T-helper 2 cell (primary cell): Measurements from ENCODE around the gene TNFRSF8.
A peak's percentile ranks its signal among the peaks of the same experiment; 100 is the strongest.
"Not testable (repeated sequence)": the region's sequence is repeated elsewhere in the genome, so short reads cannot be mapped to it uniquely, and the experiment has no call there.

Experiments
- DNase-seq, 5 experiments: peaks; one replicate each; pipeline versions ENCODE4 v3.0.0 to v3.0.0-alpha.2; 2012 to 2022
- total RNA-seq, 2 donors: gene quantifications; one replicate each; lab custom pipeline; 2026; lab: John Stamatoyannopoulos, UW

TNFRSF8 gene
- total RNA-seq = 1.1 to 1.6 reads per million in 2 donors

DNA sequence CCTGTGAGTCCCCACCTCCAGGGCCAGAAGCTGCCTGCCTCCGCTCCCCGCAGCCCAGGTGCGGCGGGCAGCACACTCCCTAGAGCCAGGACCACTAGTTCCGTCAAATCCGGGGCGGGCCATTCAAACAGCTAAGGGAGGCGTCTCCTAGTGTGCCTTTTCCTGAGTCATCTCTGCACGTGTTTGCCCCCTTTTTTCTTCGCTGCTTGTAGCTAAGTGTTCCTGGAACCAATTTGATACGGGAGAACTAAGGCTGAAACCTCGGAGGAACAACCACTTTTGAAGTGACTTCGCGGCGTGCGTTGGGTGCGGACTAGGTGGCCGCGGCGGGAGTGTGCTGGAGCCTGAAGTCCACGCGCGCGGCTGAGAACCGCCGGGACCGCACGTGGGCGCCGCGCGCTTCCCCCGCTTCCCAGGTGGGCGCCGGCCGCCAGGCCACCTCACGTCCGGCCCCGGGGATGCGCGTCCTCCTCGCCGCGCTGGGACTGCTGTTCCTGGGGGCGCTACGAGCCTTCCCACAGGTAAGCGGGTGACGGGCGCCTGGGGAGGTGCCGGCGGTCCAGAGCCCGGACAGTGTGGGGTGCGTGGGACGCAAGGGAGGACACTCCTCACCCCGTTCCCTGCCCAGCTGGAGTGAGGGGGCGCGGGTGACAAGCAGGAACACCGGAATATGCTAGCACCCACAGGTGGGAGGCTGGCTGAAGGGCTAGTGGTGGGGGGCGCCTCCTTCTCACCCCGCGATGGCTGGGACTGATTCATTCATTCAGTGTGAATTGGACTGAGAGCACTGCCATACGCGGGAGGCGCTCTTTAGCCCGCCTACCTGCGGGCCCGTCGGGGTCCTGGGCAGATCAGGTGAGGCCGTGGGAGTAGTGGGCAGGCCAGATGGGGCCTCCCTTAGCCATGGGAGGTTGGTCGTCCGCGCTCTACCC, at the start of gene TNFRSF8:
TNFRSF8 (plus strand) TSS at position 163 of the 932 bp plus-strand sequence; CDS start at position 459, 296 bp downstream.
- peak in 2 of 5 experiments; percentile 15 to 59 for DNase-seq

DNA sequence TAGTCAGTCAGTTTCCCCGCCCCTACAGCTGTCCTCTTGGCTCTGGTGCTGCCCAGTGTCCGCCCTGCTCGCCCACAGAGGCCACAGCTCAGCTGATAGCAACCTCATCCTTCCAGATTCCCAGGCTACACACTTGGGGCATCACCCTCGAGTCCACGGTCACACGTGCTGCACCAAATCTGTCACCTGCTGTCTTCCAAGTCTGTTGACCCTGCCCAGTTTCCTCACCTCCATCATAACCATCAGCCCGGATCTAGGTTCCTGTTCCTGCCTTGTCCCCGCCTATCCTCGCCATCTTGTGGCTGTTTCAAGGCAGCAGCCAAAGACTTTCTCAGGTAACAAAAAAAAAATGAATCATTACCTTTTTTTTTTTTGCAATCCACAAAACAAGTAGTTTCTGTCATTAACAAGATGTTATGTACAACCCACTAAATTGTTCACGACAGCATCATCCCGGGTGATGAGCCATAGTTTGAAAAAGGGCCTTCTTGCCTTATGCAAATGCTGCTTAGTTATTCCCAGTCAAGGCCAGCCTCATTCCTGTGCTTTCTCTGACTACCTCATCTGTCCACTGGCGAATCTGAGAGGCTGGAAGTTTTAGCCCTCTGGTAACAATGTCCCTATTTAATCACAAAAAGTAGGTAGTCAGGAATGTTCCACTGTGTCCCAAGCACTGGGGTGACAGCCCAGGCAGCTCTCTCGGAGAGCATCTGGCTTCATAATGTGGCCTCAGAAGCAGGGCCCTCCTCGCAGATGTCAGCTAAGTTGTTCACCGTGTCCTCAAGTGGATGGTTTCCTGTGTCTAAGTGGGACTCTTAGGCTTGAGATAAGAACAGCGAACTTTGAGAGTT, 48.7 kb upstream of the TNFRSF8 start:
- peak in 1 of 5 experiments; percentile 67 for DNase-seq

DNA sequence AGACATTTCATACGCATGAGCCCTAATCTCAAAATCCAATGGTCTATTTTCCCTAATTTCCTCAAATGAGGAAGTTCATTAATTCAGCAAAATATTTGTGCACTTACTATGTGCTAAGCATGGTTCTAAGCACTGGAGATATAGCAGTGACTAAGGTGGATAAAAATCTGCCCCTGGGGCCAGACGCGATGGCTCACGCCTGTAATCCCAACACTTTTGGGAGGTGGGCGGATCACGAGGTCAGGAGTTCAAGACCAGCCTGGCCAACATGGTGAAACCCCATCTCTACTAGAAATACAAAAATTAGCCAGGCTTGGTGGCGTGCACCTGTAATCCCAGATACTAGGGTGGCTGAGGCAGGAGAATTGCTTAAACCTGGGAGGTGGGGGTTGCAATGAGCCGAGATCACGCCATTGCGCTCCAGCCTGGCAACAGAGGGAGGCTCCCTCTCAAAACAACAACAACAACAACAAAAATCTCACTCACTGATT, 48.1 kb upstream of the TNFRSF8 start:
- DNase-seq = no peak

DNA sequence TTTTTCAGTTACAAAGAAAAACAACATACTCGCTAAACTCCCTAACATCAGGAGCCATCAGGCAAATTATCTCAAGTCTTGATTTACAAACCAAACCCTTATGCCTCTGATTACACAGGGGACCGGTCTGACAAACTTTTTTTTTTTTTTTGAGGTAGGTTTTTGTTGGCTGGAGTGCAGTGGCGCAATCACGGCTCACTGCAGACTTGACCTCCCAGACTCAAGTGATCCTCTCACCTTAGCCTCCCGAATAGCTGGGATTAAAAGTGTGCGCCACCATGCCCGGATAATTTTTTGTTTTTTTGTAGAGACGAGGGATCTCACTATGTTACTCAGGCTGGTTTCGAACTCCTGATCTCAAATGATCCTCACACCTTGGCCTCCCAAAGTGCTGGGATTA, 47.6 kb upstream of the TNFRSF8 start:
- no peak for DNase-seq

DNA sequence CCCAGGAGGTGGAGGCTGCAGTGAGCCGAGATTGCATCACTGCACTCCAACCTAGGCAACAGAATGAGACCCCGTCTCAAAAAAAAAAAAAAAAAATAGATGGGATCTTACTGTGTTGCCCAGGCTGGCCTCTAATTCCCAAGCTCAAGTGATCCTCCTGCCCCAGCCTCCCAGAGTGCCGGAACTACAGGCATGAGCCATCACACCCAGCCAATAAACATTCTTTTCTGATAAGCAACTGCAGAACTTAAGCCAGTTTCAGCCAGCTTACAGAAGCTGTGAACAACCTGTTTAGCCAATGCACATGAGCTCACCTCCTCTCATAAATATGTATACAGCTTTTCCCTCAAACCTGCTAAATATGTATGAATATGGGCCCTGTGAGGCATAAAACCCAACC, 46.9 kb upstream of the TNFRSF8 start:
- DNase-seq = no peak

DNA sequence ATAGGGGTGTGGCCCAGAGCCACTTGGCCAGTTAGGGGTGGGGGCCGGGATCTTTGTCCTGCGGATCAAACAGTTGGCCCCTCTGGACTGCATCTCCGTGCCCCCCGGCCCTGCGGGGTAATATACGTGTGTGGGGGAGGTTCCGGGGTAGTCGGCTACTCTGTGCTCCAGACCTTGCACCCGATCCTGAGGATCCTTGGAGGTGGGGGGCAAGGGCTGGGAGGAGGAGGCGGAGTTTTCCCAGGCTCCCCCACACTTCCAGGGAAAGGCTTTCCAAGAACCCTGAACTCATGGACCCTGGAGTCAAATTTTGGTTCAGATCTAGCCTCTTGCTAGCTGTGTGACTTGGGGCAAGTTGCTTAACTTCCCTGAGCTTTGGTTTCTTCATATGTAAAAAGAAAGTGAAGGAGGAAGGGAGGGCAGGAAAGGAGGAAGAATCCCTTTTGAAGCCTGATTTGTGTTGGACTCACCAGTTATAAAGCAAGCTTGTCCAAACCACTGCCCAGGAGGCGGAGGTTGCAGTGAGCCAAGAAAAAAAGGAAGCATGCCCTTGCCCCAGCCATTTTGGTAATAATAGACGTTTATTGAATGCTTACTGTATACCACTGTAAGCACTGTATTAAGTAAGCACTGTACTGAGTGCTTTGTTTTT, 43.1 kb upstream of the TNFRSF8 start:
- DNase-seq = no peak

DNA sequence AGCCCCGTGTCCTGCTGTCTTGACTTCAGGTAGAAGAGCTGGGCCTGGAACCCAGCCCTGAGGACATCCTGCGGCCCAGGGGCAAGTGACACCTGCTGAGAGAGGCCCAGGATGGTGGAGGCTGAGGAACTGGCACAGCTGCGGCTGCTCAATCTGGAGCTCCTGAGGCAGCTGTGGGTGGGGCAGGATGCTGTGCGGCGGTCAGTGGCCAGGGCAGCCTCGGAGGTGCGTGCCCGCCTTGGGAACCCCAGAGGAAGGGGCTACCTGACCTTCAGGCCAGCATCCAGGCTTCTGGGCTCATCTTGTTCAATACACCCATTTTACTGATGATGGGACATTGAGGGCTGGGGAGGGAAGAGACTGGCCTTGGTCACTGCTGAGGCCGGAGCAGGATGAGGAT, 41.5 kb upstream of the TNFRSF8 start:
- no peak for DNase-seq

DNA sequence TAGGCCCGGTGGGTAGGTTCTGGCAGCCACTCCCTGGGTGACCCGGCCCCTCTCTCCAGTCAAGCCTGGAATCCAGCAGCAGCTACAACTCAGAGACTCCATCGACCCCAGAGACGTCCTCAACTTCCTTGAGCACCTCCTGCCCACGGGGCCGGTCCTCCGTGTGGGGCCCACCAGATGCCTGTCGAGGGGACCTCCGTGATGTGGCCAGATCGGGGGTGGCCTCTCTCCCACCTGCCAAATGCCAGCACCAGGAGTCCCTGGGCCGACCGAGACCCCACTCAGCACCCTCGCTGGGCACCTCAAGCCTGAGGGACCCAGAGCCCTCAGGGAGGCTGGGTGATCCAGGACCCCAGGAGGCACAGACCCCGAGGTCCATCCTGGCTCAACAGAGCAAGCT, 41.1 kb upstream of the TNFRSF8 start:
- DNase-seq = no peak

DNA sequence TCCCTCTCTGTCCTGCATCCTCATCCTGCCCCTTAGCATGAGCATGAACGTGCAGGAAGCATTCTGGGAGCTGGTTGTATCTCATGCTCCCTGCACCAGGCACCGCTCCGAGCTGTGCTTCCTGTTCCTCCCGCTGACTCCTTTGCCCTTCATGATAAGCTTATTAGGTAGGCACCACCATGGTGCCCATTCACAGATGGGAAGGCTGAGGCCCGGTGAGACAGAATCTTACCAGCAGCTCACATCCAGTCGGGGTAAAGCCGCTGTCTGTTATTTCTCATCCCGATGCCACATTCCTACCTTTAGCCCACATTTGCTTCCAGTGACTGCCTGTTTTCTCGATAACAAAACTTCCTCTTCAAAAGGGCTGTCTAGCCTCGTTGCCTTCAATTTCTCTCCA, 36.5 kb upstream of the TNFRSF8 start:
- no peak for DNase-seq

DNA sequence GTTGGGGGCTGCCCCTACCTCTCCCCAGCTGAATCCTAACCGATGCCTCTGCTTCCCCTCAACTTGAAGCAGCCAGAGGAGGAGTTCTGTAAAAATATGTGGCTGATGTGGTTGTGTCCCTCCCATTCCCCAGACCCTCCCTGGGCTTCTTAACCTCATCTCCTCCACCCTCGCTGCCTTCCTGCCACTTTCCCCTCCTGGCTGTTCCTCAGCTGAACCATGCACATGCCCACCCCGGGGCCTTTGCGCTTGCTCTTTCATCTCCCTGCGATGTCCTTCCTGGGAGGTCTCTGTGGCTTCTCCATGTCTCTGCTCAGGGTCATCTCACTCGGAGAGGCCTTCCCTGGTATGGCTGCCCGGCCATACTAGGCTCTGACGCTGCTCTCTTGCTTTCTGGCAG, 34.9 kb upstream of the TNFRSF8 start:
- DNase-seq = no peak

DNA sequence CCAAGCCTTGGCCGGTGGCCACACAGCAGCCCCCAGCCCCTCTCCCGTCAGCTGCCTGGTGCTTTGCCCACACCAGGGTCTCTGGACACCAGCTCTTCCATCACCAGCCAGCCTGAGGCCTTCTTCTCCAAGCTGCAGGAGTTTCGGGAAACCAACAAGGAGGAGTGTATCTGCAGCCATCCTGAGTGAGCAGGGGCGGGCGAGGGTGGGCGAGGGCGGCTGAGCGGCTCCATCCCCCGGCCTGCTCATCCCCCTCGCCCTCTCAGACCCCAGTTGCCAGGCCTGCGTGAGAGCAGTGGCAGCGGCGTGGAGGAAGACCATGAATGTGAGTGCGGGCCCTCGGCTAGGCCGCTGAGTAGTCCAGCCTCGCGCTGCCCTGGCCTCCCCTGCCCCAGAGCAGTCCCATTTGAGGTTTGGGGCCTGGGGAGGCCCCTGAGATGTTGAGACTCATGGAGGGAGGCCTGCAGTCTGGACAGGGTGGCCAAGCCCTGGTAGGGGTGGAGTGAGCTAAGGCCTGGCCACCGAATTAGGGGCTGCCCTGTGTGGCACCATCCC, 34.1 kb upstream of the TNFRSF8 start:
- no peak for DNase-seq

DNA sequence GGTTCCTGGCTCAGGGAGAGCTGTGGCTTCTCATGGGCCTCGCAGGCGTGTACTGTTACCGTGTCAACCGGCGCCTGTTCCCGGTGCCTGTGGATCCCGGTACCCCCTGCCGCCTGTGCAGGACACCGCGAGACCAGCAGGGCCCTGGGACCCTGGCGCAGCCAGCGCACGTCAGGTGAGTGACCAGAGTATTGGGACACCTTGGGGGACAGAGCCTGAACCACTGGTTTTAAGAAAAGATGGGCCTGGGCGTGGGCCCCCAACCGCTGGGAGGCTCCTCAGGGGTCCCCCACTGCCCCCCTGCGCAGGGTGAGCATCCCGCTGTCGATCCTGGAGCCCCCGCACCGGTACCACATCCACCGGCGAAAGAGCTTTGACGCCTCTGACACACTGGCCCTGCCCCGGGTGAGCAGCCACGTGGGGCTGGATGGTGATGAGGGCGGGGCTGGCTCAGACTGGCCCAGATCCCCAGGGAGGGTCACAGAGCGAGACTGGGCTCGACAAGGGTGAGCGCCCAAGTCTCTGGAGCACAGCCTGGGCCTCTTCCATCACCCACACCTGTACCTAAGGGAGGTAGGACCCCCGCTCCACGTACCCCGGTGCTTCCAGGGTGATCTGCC, 33.3 kb upstream of the TNFRSF8 start:
- DNase-seq = no peak

DNA sequence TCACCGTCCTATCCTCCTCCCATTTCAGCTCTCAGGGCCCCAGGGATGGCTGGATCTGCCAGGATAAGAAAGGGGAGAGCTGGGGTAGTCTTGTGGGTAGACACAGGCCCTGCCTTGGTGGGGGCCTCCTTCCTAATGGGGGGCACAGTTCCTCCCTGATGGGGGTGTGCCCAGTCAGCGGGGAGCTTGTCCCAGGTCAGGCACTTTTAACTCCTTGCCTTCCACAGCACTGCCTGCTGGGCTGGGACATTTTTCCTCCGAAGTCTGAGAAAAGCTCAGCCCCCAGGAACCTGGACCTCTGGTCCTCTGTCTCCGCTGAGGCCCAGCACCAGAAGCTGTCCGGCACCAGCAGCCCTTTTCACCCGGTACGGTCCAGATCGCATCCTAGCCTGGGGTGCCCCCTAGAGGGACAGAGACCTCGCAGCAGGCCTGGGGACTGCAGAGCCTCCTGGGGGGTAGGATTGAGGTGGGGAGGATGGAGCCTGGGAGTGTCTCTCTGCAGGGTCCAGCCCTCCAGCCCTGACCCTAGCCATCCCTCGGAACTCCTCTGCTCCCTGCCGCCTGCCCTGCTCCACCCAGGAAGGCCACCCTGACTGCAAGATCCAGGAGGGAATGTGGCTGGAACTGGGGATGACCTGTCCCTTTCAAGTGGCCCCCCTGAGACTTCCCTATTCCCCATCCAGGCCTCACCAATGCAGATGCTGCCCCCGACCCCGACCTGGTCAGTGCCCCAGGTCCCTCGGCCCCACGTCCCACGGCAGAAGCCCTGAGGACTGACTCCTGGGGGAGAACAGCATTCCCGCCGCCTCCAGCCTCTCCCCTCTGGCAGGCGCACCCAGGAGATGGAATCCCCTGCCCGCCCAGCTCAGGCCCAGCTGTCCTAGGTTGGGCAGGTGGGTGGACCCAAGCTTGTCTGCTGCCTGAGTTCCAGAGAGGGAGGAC, 31.8 kb upstream of the TNFRSF8 start:
- peak in 1 of 5 experiments; percentile 46 for DNase-seq

DNA sequence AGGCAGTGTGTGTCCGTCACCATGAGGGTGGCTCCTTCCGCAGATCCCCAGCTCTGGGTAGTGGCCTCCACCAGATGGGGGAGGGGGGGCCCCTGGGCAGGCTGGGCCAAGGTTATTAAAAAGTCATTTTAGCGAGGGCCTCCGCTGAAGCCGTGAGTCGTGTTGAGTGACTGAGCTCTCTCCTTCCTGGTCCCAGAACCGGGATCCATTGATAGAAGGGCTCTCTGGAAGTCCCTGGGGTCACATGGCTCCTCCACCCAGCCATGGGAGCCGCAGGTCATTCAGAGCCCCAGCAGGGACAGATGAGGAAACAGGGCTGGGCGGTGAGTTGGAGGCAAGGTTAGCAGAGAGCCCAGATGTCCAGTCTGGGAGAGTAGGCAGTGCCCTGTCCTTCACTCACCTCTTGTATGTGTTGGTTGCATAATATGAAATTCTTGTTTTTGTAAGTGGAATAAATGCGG, 30.9 kb upstream of the TNFRSF8 start:
- DNase-seq = no peak

DNA sequence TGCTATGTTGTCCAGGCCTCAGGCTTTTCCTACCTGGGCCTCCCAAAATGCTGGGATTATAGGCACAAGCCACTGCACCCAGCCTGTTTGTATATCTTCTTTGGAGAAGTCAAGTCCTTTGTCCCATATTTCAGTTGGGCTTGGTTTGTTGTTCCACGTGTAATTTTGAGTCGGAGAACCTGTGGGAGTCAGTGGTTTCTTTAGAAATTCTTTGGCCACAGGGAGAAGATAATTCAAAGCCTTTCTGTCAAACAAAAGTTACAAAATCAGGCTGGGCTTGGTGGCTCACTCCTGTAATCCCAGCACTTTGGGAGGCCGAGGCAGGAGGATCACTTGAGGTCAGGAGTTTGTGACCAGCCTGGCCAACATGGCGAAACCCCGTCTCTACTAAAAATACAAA, 29.7 kb upstream of the TNFRSF8 start:
- DNase-seq = not testable (repeated sequence)

DNA sequence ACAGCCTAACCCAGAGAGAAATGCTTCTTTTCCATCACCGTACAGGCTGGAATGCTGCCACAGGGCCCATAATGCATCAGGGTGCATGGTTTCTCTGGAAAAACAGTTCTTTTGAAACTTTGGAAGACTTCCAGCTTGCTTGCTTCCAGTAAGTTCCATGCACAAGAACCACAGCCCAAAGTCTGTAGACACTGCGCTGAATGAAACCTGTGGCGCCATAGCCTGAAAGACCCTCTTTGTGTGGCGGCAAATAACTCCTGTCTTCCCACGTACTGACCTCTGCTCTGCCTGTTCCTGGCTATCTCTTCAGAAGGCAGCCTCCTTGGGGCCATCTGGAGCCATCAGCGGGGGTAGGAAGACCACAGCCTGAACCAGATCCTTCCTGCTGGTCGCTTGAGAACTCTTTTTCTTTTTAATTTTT, 28.7 kb upstream of the TNFRSF8 start:
- no peak for DNase-seq

DNA sequence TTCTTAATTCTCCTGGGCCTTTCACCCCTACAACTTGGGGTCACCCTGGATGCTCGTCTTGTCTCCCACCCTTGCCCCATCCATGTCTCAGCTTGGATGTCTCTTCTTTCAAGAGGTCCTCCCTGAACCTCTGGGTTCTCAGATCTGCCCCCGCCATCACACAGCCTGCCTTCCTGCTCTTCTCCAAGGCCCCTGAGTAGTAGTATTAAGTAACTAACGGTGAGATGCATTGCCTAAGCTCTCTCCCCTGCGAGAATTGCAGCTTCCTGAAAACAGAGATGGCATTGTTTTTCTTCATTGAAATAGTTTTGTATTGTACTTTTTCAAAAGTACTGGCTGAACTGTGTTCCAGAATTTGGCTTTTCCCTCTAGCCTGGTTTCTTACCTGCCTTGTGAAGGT, 27.8 kb upstream of the TNFRSF8 start:
- DNase-seq = no peak

DNA sequence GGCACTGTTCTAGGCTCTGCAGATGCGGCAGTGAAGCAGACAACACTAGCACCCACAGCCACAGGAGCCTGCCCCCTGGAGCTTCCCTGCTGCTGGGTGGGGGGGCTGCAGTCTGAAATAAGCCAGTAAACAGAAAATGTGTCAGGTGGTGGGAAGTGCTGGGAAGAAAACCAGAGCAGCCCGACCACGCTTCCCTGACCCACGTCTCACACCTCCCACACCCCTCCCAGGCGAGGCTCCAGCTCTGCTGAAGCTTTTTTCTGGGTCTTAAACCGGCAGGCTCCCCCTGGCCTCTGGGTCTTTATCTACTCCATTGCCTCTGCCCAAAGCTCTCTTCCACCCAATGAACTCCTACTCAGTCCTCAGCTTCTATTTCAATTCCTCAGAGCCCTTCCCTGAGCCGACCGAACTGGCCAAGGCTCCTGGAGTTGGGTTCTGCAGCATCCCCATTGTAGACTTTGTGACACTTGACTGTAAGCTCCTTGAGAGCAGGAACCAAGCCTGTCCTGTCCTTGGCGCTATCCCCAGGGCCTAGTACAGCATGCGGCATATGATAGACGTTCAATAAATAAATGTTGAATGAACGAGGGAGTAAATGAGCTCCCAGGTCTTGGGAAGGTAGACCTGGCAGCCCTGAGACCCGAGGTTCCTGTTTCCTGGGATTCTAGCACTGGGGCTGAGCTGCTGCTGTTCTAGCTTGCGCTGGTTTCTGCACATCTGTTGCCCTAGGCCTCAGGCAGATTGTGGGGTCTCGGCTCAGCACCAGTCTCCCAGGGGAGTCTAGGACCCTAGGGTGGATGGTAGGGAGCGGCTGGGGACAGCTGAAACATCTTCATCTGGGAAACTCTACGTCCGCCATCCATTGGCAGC, 25.4 kb upstream of the TNFRSF8 start:
- DNase-seq = no peak

DNA sequence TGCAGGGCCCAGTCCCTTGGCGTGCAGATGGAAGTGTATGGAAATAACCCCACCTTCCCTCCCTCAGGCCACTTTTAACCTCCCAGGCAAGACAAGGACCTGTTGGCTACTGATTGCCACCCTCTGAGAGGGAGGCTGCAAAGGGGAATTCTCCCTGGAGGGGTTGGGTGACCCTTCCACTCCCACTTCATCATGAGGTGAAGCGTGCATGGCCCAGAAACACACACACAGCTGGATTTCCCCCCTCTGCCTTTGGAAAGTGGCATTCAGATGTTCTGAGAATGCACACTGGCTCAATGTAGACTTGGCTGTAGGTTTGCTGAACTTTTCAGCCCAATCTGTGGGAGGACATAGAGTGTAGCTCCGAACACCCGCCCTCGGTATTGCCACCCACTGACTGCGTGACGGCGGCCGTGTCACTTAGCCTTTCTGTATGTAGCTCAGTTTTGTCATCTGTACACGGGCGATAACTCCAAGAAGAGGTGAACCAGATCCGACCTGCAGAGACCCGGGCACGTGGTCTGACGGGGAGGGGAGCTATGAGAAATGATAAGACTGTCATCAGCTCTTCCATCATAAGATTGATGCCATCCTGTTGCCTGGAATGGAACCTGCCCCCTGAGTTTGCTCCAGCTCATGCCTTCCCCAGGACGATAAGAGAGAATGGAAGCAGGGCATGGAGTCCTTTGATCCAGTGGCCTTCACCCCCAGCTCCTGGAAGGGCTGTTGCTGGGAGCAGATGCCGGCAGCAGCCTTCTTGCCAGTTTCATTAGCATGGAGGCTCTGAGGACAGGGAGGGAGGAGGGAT, 24.5 kb upstream of the TNFRSF8 start:
- DNase-seq = no peak
